ENCODE measurements around the gene SPIB. TPM values are rescaled to one million over a fixed set of nuclear protein-coding genes. Genes with fewer than 3 reads are reported as not detected.
A peak's percentile ranks its signal among the peaks of the same experiment; 100 is the strongest.

SPIB gene
- total RNA-seq, 1 donor from 2014 or later = not detected

DNA sequence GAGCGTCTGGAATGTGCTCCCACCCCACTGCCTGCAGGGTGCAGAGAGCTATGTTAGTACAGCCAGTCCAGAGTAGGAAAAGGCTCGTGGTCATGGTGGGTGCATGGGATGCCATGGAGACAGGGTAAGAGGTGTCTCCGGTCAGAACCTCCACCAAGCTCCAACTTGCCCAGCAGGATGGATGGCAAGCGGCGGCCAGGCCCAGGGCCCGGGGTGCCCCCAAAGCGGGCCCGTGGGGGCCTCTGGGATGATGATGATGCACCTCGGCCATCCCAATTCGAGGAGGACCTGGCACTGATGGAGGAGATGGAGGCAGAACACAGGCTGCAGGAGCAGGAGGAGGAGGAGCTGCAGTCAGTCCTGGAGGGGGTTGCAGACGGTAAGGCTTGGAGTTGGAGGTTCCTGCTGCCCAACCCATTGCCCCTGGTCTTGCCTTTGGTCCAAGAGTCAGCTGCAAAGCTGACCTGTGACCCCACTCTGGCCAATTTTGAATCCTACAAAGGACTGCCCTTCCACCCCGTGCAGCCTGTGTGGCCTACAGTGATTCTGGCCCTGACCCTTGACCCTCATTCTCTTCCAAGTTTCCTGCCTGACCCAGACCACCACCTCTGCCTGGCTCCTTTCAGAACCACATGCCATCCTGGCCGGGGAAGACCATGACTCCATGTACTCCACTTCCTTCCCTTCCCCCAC is 19.9 kb upstream of the SPIB start:
- Mint-ChIP-seq H3K36me3 (peaks cover 19% of the 10 kb centered on the region), H3K27me3 (ENCODE audit: insufficient read depth, low read depth) (peaks cover 3% of the 10 kb centered on the region), H3K9me3 (peaks cover under 1% of the 10 kb centered on the region), H3K4me3 (no peak overlapping the region), H3K4me1 (peaks cover 9% of the 10 kb centered on the region), H3K27ac (peak overlapping the region; percentile 27)
- Histone ChIP-seq H3F3A (ENCODE audit: low read depth) (no peaks in the 10 kb centered on the region), H4K20me1 (ENCODE audit: low read depth) (peaks cover 4% of the 10 kb centered on the region), H3K9me3 (ENCODE audit: low read depth) (no peaks in the 10 kb centered on the region), H3K27me3 (no peaks in the 10 kb centered on the region), H3K36me3 (no peaks in the 10 kb centered on the region), H3K27ac (no peak overlapping the region), H3K4me1 (no peaks in the 10 kb centered on the region), H3K9ac (no peak overlapping the region), H3K4me2 (no peak overlapping the region), H3K79me2 (ENCODE audit: low read depth) (peaks cover 42% of the 10 kb centered on the region), H2AFZ (replicated peaks) (no peak overlapping the region), H3K4me3 (no peak overlapping the region)
- TF ChIP-seq EZH2 (IDR thresholded peaks at IDR 0.05) = no peak
- TF ChIP-seq EZH2phosphoT487 (IDR thresholded peaks at IDR 0.05) = no peak
- TF ChIP-seq, protein P1, sequence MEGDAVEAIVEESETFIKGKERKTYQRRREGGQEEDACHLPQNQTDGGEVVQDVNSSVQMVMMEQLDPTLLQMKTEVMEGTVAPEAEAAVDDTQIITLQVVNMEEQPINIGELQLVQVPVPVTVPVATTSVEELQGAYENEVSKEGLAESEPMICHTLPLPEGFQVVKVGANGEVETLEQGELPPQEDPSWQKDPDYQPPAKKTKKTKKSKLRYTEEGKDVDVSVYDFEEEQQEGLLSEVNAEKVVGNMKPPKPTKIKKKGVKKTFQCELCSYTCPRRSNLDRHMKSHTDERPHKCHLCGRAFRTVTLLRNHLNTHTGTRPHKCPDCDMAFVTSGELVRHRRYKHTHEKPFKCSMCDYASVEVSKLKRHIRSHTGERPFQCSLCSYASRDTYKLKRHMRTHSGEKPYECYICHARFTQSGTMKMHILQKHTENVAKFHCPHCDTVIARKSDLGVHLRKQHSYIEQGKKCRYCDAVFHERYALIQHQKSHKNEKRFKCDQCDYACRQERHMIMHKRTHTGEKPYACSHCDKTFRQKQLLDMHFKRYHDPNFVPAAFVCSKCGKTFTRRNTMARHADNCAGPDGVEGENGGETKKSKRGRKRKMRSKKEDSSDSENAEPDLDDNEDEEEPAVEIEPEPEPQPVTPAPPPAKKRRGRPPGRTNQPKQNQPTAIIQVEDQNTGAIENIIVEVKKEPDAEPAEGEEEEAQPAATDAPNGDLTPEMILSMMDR (IDR thresholded peaks at IDR 0.05) = no peak
- DNase-seq (ENCODE audit: low spot score) = no peak

DNA sequence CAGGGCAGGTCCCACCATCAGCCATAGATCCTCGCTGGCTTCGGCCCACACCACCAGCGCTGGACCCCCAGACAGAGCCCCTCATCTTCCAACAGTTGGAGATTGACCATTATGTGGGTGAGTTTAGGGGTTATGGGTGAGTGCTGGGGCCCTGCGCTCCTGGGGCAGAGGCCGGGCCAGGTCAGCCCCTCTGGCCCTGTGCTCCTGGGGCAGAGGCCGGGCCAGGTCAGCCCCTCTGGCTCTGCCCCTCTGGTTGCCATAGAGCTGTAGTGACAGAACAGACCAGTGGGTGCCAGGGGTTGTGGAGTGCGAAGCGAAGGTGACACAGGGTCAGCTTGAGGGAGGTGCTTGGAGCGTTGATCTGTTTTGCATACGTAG is 19.4 kb upstream of the SPIB start:
- no peak for TF ChIP-seq EZH2 (IDR thresholded peaks at IDR 0.05)
- TF ChIP-seq, protein P1 (IDR thresholded peaks at IDR 0.05) = no peak
- TF ChIP-seq EZH2phosphoT487 (IDR thresholded peaks at IDR 0.05) = no peak
- Histone ChIP-seq H3K27me3 (no peaks in the 10 kb centered on the region), H3K36me3 (no peaks in the 10 kb centered on the region), H3K79me2 (ENCODE audit: low read depth) (peaks cover 37% of the 10 kb centered on the region), H3K27ac (no peak overlapping the region), H3K9ac (no peak overlapping the region), H3F3A (ENCODE audit: low read depth) (no peaks in the 10 kb centered on the region), H3K4me2 (no peak overlapping the region), H2AFZ (replicated peaks) (no peak overlapping the region), H4K20me1 (ENCODE audit: low read depth) (peaks cover 4% of the 10 kb centered on the region), H3K4me3 (no peak overlapping the region), H3K4me1 (no peaks in the 10 kb centered on the region), H3K9me3 (ENCODE audit: low read depth) (no peaks in the 10 kb centered on the region)
- DNase-seq (ENCODE audit: low spot score) = no peak
- H3K36me3 Mint-ChIP-seq = peaks cover 20% of the 10 kb centered on the region
- no peak overlapping the region for H3K4me3 Mint-ChIP-seq
- H3K27ac Mint-ChIP-seq = peak overlapping the region; percentile 27
- peaks cover 9% of the 10 kb centered on the region for H3K4me1 Mint-ChIP-seq
- no peaks in the 10 kb centered on the region for H3K27me3 Mint-ChIP-seq (ENCODE audit: insufficient read depth, low read depth)
- no peaks in the 10 kb centered on the region for H3K9me3 Mint-ChIP-seq

DNA sequence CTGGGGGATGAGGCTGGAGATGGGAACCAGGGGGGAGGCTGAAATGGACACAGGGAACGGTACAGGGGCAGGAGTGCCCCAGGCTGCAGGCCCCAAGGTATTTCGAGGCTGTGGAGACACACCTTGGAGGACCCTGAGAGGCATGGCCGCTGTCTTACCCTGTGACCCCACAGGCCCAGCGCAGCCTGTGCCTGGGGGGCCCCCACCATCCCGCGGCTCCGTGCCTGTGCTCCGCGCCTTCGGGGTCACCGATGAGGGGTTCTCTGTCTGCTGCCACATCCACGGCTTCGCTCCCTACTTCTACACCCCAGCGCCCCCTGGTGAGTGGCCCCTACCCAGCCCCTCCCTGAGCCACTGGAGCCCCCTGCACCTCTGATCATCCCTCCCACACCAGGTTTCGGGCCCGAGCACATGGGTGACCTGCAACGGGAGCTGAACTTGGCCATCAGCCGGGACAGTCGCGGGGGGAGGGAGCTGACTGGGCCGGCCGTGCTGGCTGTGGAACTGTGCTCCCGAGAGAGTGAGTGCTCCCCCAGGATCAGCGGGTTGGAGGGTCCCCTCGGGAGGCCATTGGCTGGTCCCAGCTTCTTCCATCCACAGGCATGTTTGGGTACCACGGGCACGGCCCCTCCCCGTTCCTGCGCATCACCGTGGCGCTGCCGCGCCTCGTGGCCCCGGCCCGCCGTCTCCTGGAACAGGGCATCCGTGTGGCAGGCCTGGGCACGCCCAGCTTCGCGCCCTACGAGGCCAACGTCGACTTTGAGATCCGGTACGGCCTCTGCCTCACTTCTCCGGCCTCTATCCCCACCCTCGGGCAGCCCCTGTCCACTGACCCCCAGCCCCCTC is 16.9 kb upstream of the SPIB start:
- peaks cover 4% of the 10 kb centered on the region for H4K20me1 ChIP-seq (ENCODE audit: low read depth)
- H3K27me3 ChIP-seq = no peaks in the 10 kb centered on the region
- peaks cover 14% of the 10 kb centered on the region for H3K79me2 ChIP-seq (ENCODE audit: low read depth)
- H3K4me1 ChIP-seq = no peaks in the 10 kb centered on the region
- H3K9ac ChIP-seq = no peak overlapping the region
- H3F3A ChIP-seq (ENCODE audit: low read depth) = no peaks in the 10 kb centered on the region
- H3K27ac ChIP-seq = no peak overlapping the region
- H3K9me3 Mint-ChIP-seq = no peaks in the 10 kb centered on the region
- peaks cover 9% of the 10 kb centered on the region for H3K4me1 Mint-ChIP-seq
- peaks cover 17% of the 10 kb centered on the region for H3K36me3 Mint-ChIP-seq
- H3K36me3 ChIP-seq = no peaks in the 10 kb centered on the region
- no peak overlapping the region for H3K4me2 ChIP-seq
- H3K4me3 ChIP-seq = no peak overlapping the region
- no peak overlapping the region for H3K4me3 Mint-ChIP-seq
- no peak overlapping the region for H2AFZ ChIP-seq (replicated peaks)
- H3K27me3 Mint-ChIP-seq (ENCODE audit: insufficient read depth, low read depth) = peaks cover 2% of the 10 kb centered on the region
- no peak for TF ChIP-seq EZH2 (IDR thresholded peaks at IDR 0.05)
- no peak for TF ChIP-seq EZH2phosphoT487 (IDR thresholded peaks at IDR 0.05)
- TF ChIP-seq, protein P1 (IDR thresholded peaks at IDR 0.05) = no peak
- H3K9me3 ChIP-seq (ENCODE audit: low read depth) = no peaks in the 10 kb centered on the region
- no peak overlapping the region for H3K27ac Mint-ChIP-seq
- DNase-seq (ENCODE audit: low spot score) = no peak

All from neural progenitor cell (in vitro differentiated cells).